Loucy (cell line): ENCODE data around the gene RNASET2.

ENCODE experiments used
- EZH2phosphoT487 ChIP-seq: fragments of 200-600 bp; IDR thresholded peaks from 2 replicates; pipeline ENCODE4 v1.6.1; 2018; ENCODE audit warnings: antibody characterized with exemption, mild to moderate bottlenecking, moderate library complexity, borderline replicate concordance
- TF ChIP-seq, protein P1 (sequence below): fragments of 200-600 bp; sonication (generic); conservative IDR thresholded peaks from 2 replicates; pipeline ENCODE4 v1.5.1; 2014; ENCODE audit warnings: mild to moderate bottlenecking, antibody characterized with exemption, low read length

DNA sequence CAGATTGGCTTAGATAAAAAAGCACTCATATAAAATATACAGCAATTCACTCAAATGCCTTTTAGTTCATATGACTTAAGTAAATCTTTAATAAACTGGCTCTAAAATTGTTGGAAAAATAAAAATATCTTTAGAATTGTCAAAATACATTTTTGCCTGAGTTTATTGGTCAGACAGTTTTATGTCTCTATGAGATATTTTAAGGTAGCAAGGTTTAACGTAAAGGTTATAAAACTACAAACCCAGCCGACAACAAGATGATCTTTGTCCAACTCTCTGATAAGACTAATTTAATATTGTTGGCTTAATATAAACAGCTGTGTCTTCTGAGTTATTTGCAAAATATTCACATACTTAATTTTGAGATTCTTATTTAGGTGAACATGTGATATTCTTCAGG is 39.5 kb downstream of the RNASET2 start:
- TF ChIP-seq, protein P1, sequence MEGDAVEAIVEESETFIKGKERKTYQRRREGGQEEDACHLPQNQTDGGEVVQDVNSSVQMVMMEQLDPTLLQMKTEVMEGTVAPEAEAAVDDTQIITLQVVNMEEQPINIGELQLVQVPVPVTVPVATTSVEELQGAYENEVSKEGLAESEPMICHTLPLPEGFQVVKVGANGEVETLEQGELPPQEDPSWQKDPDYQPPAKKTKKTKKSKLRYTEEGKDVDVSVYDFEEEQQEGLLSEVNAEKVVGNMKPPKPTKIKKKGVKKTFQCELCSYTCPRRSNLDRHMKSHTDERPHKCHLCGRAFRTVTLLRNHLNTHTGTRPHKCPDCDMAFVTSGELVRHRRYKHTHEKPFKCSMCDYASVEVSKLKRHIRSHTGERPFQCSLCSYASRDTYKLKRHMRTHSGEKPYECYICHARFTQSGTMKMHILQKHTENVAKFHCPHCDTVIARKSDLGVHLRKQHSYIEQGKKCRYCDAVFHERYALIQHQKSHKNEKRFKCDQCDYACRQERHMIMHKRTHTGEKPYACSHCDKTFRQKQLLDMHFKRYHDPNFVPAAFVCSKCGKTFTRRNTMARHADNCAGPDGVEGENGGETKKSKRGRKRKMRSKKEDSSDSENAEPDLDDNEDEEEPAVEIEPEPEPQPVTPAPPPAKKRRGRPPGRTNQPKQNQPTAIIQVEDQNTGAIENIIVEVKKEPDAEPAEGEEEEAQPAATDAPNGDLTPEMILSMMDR: no peak
- TF ChIP-seq EZH2phosphoT487: no peak
